Fibroblast of lung (primary cell): ENCODE measurements around the gene PRKCQ.

ENCODE experiments used
- CTCF ChIP-seq, 2 donors: IDR thresholded peaks in 1 of 2; conservative IDR thresholded peaks in 1 of 2; 1 replicate in 1 of 2; 2 replicates in 1 of 2; pipeline ENCODE4 v1.5.1; 2011 to 2012; ENCODE audit warnings: low read length in 2 of 2, control low read depth in 1 of 2, inconsistent platforms in 1 of 2, low read depth in 1 of 2, mild to moderate bottlenecking in 1 of 2
- EZH2 ChIP-seq: IDR thresholded peaks from 2 replicates; pipeline ENCODE4 v1.5.1; 2012; ENCODE audit warnings: low read length, control low read depth, mild to moderate bottlenecking; ENCODE audit errors: missing control alignments

DNA sequence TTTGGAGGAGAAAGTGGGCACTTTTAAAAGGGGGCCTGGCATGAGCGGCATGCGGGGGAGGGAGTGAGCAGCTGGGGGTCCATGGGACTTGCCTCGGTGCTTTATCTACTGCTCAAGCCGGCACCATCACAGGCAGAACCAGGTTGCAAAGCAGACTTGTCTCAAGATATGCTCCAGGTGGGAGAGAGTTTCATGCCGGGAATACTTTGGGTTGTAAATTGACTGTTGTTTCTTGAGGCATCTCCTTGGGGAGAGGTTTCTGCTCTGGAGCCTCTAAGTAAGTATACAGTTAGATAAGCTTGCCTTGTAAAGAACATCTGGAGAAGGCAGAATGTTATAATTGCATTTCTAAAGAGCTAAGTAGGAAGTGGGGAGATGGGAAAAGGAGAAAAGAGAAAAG, 42.8 kb upstream of the PRKCQ start:
- TF ChIP-seq EZH2 (no peak), CTCF (conservative IDR thresholded peaks at IDR 0.05 in 1 of 2, IDR thresholded peaks at IDR 0.05 in 1 of 2; ENCODE audit: low read depth in 1 of 2, low read length in 2 of 2) (no peak)
